Kidney (tissue), 14 donors: Measurements from ENCODE around the gene FCER1G. TPM values are rescaled to one million over a fixed set of nuclear protein-coding genes. Genes with fewer than 3 reads are reported as not detected.

Source experiments
- DNase-seq, 5 donors: peaks; one replicate each; pipeline ENCODE4 v3.0.0-alpha.2; 2013 to 2020
- FAIRE-seq: peaks from 2 replicates; lab custom pipeline; 2012; peaks lifted over from hg19 to GRCh38; lab: Jason Lieb, UNC
- H3K27ac ChIP-seq, 2 donors: one replicate each; pipeline ENCODE4 v1.7.0; 2013; ENCODE audit warnings: low read depth in 2 of 2, low read length in 2 of 2, inconsistent platforms in 1 of 2
- H3K27me3 ChIP-seq: one replicate; pipeline ENCODE4 v1.7.1; 2013; ENCODE audit warnings: low read length, inconsistent platforms; ENCODE audit not compliant: control insufficient read depth, insufficient read depth
- H3K36me3 ChIP-seq, 3 donors: one replicate each; pipeline versions ENCODE4 v1.7.0 to v1.7.1; 2013; ENCODE audit warnings: low read length in 3 of 3, control low read depth in 1 of 3, inconsistent platforms in 1 of 3; ENCODE audit not compliant: insufficient read depth in 3 of 3, control insufficient read depth in 2 of 3
- H3K4me1 ChIP-seq, 3 donors: one replicate each; pipeline versions ENCODE4 v1.7.0 to v1.7.1; 2013; ENCODE audit warnings: low read length in 3 of 3, inconsistent platforms in 1 of 3, low read depth in 1 of 3; ENCODE audit not compliant: control insufficient read depth in 2 of 3, insufficient read depth in 2 of 3
- H3K4me3 ChIP-seq, 3 donors: one replicate each; pipeline versions ENCODE4 v1.7.0 to v1.8.1; 2013; ENCODE audit warnings: low read length in 3 of 3, control low read depth in 1 of 3, inconsistent platforms in 1 of 3
- H3K9ac ChIP-seq, 3 donors: one replicate each; pipeline versions ENCODE4 v1.7.0 to v1.7.1; 2013; ENCODE audit warnings: low read length in 3 of 3, control low read depth in 1 of 3, inconsistent platforms in 1 of 3
- H3K9me3 ChIP-seq, 3 donors: one replicate each; pipeline versions ENCODE4 v1.7.0 to v1.7.1; 2013; ENCODE audit warnings: low read length in 3 of 3, control low read depth in 1 of 3, inconsistent platforms in 1 of 3; ENCODE audit not compliant: control insufficient read depth in 2 of 3, insufficient read depth in 1 of 3
- CTCF ChIP-seq: IDR thresholded peaks from 3 replicates; pipeline ENCODE4 v1.5.1; 2012; ENCODE audit warnings: mild to moderate bottlenecking, moderate library complexity, borderline replicate concordance; ENCODE audit not compliant: insufficient read depth; ENCODE audit errors: extremely low read depth
- intact Hi-C: fragments of 100-400 bp; cut with DNase I; formaldehyde crosslinking; loops from one replicate; pipeline ENCODE4 v1.11.1; 2022
- microRNA-seq: library from miRNA; unstranded; fragments of <30 nt; microRNA quantifications from one replicate; pipeline ENCODE4 v1.2.0, GENCODE V29; 2020
- polyA plus RNA-seq: library from polyadenylated mRNA; stranded (reverse); fragments of 350-450 nt; fragmentation: Illumina TruSeq; extraction: RNeasy Lipid Tissue Mini Kit (QIAGEN cat#74804); gene quantifications from one replicate; pipeline ENCODE4 v1.2.3, GENCODE V29; 2014; ENCODE audit warnings: low read depth, low replicate concordance; ENCODE audit not compliant: insufficient read depth
- total RNA-seq: library from RNA; stranded (reverse); fragmentation: NEBNext Ultra II Directional; extraction: Animal tissue kit (Norgen Biotek cat#: 25700); gene quantifications from one replicate; pipeline ENCODE4 v1.2.1, GENCODE V29; 2021
- donor health status: control.
- donor health status: control.
- donor health status: control.
- donor health status: control.
- donor health status: control.
- donor health status: DM: yes; HTN: yes; CAD: no.
- donor health status: Normal renal cell carcinoma (clear cell type).

Gene FCER1G
- total and polyA plus RNA-seq, 2 donors from 2014 or later = 38.9 to 43.4 TPM

GRCh38 chr1:161266836-161267235 lies 51.7 kb downstream of the FCER1G start:
- Histone ChIP-seq H3K27ac (no peak overlapping the region), H3K9me3 (no peaks in the 10 kb centered on the region), H3K4me3 (no peak overlapping the region), H3K27me3 (no peaks in the 10 kb centered on the region), H3K9ac (no peak overlapping the region), H3K4me1 (no peaks in the 10 kb centered on the region), H3K36me3 (no peaks in the 10 kb centered on the region)
- peak in 1 of 5 donors; percentile 16 for DNase-seq
- no peak for TF ChIP-seq CTCF
- intact Hi-C loops = no loop called here
- no peak for FAIRE-seq

- Histone ChIP-seq H3K36me3 (no peaks in the 10 kb centered on the region), H3K27me3 (no peaks in the 10 kb centered on the region), H3K4me1 (no peaks in the 10 kb centered on the region), H3K9me3 (no peaks in the 10 kb centered on the region), H3K4me3 (no peak overlapping the region), H3K9ac (no peak overlapping the region), H3K27ac (no peak overlapping the region)
- TF ChIP-seq CTCF = no peak
- DNase-seq (peak in 1 of 5 donors; percentile 21), FAIRE-seq (no peak)
- intact Hi-C loops = no loop called here
These were observed 52.2 kb downstream of the FCER1G start for GRCh38 chr1:161267321-161267720.

Small RNAs within 50 kb of the gene (microRNA-seq; reads per million reads assigned to microRNA genes)
- not detected for gene MIR5187

Other genes starting within 250 kb of the FCER1G start
- 117 TPM for gene F11R, start 194.1 kb upstream of the FCER1G start, total RNA-seq
- gene F11R, start 194.1 kb upstream of the FCER1G start, polyA plus RNA-seq = 36.9 TPM
- 74.5 TPM for gene TSTD1, start 176.3 kb upstream of the FCER1G start, total RNA-seq
- 200 TPM for gene TSTD1, start 176.3 kb upstream of the FCER1G start, polyA plus RNA-seq
- gene USF1, start 169.3 kb upstream of the FCER1G start, total RNA-seq = 56.1 TPM
- 48.7 TPM for gene USF1, start 169.3 kb upstream of the FCER1G start, polyA plus RNA-seq
- 21.6 TPM for gene ARHGAP30, start 145.4 kb upstream of the FCER1G start, total RNA-seq
- gene ARHGAP30, start 145.4 kb upstream of the FCER1G start, polyA plus RNA-seq = 1.2 TPM
- 12.8 TPM for gene NECTIN4, start 125.7 kb upstream of the FCER1G start, total RNA-seq
- gene NECTIN4, start 125.7 kb upstream of the FCER1G start, polyA plus RNA-seq = 2.7 TPM
- 21.9 TPM for gene KLHDC9, start 116.9 kb upstream of the FCER1G start, total RNA-seq
- 32.2 TPM for gene KLHDC9, start 116.9 kb upstream of the FCER1G start, polyA plus RNA-seq
- 46.7 TPM for gene PFDN2, start 97.3 kb upstream of the FCER1G start, total RNA-seq
- 149 TPM for gene PFDN2, start 97.3 kb upstream of the FCER1G start, polyA plus RNA-seq
- 42.3 TPM for gene NIT1, start 97.2 kb upstream of the FCER1G start, total RNA-seq
- 91.5 TPM for gene NIT1, start 97.2 kb upstream of the FCER1G start, polyA plus RNA-seq
- gene DEDD, start 82.6 kb upstream of the FCER1G start, total RNA-seq = 37.2 TPM
- gene DEDD, start 82.6 kb upstream of the FCER1G start, polyA plus RNA-seq = 23.2 TPM
- gene UFC1, start 61.3 kb upstream of the FCER1G start, total RNA-seq = 96.9 TPM
- gene UFC1, start 61.3 kb upstream of the FCER1G start, polyA plus RNA-seq = 175 TPM
- gene USP21, start 55.8 kb upstream of the FCER1G start, total RNA-seq = 26.3 TPM
- gene USP21, start 55.8 kb upstream of the FCER1G start, polyA plus RNA-seq = 27.7 TPM
- gene PPOX, start 48.9 kb upstream of the FCER1G start, total RNA-seq = 23.6 TPM
- gene PPOX, start 48.9 kb upstream of the FCER1G start, polyA plus RNA-seq = 29.4 TPM
- 22.9 TPM for gene B4GALT3, start 37.8 kb upstream of the FCER1G start, total RNA-seq
- 33.5 TPM for gene B4GALT3, start 37.8 kb upstream of the FCER1G start, polyA plus RNA-seq
- gene ADAMTS4, start 16.2 kb upstream of the FCER1G start, total RNA-seq = 14.0 TPM
- gene ADAMTS4, start 16.2 kb upstream of the FCER1G start, polyA plus RNA-seq = 0.26 TPM
- 92.7 TPM for gene NDUFS2, start 12.9 kb upstream of the FCER1G start, total RNA-seq
- 197 TPM for gene NDUFS2, start 12.9 kb upstream of the FCER1G start, polyA plus RNA-seq
- gene APOA2, start 8.3 kb downstream of the FCER1G start, total RNA-seq = not detected
- gene APOA2, start 8.3 kb downstream of the FCER1G start, polyA plus RNA-seq = not detected
- 12.1 TPM for gene TOMM40L, start 10.8 kb downstream of the FCER1G start, total RNA-seq
- 29.0 TPM for gene TOMM40L, start 10.8 kb downstream of the FCER1G start, polyA plus RNA-seq
- gene NR1I3, start 22.9 kb downstream of the FCER1G start, total RNA-seq = not detected
- 19.6 TPM for gene NR1I3, start 22.9 kb downstream of the FCER1G start, polyA plus RNA-seq
- gene PCP4L1, start 43.5 kb downstream of the FCER1G start, total RNA-seq = 1.3 TPM
- 1.2 TPM for gene PCP4L1, start 43.5 kb downstream of the FCER1G start, polyA plus RNA-seq
- gene MPZ, start 94.7 kb downstream of the FCER1G start, total RNA-seq = 4.1 TPM
- 3.0 TPM for gene MPZ, start 94.7 kb downstream of the FCER1G start, polyA plus RNA-seq
- 209 TPM for gene SDHC, start 99.1 kb downstream of the FCER1G start, total RNA-seq
- 390 TPM for gene SDHC, start 99.1 kb downstream of the FCER1G start, polyA plus RNA-seq
- gene CFAP126, start 152.6 kb downstream of the FCER1G start, total RNA-seq = 3.4 TPM
- 2.5 TPM for gene CFAP126, start 152.6 kb downstream of the FCER1G start, polyA plus RNA-seq